Superior temporal gyrus (tissue), 1 donor: Measurements from ENCODE around the gene ITPA.
A peak's percentile ranks its signal among the peaks of the same experiment; 100 is the strongest.
"Not testable (repeated sequence)": the region's sequence is repeated elsewhere in the genome, so short reads cannot be mapped to it uniquely, and the experiment has no call there.

ENCODE experiments used
- DNase-seq: peaks from one replicate; pipeline ENCODE4 v3.0.0-alpha.2; 2016; ENCODE audit errors: extremely low spot score

Gene ITPA

DNA sequence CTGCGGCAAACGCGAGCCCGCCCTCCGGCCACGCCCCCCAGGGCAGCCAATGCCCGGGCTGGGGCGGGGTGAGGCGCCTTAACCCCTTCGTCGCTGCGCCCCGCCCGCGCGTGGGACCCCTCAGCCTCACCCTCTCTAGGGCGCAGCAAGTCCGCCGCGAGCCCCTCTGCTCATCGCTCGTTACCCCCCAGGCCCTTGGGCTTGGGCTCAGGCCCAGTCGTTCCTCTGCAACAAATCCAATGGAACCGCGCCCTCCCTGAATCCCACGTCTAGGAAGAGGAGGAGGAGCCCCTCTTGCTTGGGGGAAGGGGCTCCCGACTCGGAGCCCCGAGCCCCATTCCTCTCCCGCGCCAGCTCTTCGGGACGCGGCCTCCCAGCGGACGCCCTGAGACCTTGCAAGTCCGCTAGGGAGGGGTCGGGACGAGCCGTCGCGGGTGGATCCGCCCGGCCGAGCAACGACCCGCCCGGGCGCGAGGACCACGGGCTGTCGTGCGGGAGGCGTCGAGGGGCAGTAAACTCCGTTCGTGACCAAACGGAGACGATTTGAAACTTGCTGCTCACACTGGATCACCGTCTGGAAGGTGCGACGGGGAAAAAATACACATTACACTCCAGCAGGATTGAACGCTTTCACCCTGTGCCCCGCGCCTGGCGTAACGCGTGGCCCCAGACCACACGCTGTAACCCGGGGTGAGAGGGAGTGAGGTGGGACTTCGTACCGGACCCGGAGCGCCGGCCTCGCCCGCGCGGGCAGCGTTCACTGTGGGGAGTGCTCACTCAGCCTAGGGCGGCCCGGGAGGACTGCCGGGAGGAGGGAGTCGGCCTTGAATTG is 35.5 kb upstream of the ITPA start:
- DNase-seq: peak; percentile 82

DNA sequence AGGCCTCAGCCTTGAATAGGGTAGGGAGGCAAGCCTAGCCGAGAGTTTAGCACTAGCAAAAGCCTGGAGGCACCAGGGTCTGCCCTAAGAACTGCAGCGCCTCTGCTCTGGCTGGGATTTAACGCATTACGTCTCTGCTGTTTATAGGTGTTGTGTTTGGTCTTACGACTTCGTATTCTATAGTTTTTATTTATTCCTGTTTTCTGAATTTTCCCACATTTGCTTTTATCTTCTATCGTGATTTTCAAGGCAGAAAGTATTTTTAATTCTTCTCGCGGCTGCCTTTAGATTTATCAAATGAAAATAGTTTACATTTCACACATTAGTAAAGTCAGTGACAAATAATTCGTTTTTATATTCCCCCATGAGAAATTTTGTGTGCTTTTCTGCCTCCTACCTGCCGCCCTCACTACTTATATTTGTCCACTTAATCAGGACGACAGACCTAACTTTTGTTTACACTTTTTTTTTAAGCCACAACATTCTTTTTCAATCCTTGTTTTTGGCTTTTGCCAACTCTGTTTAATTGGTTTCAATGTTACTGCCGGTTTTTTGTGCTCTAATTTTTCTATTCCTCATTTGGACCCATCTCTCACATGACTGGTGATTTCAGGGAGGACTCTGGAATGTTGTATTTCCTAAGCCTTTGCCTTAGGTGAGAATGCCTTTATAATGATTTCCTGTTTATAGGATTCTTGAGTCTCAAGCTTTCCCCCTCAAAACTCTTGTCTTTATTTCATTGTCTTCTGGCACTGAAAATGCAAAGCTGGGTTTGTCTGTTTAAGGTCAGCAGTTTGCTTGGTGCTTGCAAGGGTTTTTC is 34.6 kb upstream of the ITPA start:
- no peak for DNase-seq

DNA sequence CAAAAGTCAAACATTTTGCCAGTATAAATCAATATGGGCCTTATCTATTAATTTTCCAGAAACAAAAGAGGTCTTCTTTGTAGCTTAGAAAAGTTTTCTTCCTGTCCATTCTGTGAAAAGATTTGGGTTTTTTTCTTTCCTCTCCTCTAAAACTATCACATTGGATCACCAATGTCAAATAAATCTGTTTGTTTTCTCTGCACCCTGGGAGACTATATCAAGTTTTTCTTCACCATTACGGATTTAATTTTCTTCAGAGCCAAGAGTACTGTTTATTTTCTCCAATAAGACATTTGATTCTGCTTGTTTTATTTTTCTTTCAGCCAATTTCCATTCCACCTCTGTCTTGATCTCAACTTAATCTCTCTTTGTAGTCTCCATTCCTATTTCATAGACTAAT is 34.0 kb upstream of the ITPA start:
- no peak for DNase-seq

DNA sequence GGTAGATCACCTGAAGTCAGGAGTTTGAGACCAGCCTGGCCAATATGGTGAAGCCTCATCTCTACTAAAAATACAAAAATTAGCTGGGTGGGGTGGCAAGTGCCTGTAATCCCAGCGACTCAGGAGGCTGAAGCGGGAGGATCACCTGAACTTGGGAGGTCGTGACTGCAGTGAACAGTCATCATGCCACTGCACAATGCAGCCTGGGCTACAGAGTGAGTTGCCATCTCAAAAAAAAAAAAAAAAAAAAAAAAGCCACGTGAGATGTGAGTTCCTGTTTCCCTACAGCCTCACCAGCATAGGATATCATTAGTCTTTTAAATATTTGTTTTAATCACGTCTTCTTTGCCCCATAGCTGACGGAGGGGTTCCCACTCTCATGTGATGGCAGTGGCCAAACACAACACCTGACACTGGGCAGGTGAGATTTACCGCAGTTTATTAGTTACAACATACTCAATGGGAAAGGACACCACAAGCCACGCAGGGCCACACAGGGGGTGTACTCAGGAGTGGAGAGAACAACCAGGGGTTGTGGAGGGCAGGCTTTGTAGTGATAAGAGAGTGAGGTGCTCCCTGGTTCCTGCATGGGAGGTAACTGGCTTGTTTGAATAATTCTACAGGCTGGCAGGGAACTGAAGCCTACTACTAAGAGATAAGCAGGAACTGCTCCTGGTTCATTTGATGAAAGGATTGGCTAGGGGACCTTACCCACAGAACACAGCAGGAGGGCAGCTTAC is 31.4 kb upstream of the ITPA start:
- no peak for DNase-seq

DNA sequence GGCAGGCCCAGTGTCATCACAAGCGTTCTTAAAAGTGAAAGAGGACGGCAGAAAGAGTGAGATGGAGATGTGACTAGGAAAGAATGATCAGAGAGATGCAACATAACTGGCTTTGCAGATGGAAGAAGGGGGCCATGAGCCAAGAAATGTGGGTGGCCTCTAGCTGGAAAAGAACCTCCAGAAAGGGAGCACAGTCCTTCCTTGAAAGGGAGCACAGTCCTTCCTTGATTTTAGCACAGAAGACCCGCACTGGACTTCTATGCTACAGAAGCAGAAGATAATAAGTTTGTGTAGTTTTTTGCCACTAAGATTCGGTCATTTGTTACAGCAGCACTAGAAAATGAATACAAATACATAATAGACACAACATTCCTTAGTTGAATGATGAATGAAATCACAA is 29.0 kb upstream of the ITPA start:
- DNase-seq: no peak

DNA sequence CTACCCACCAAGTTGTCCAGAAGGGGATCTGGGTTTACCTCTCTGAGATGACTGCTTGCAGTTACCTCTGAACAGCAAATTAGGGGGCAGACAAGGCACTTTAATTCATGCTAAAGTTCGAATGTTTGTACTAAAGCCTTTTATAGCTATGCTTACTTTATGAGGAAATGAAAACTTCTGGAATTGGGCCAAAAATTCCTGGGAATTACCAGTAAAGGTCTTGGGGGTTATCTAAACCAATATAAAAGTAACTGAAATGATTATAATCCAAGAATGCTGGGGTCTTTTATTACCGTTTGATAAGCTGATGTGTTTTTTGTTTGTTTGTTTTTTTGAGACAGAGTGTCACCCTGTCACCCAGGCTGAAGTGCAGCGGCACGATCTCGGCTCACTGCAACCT is 28.0 kb upstream of the ITPA start:
- DNase-seq: no peak

DNA sequence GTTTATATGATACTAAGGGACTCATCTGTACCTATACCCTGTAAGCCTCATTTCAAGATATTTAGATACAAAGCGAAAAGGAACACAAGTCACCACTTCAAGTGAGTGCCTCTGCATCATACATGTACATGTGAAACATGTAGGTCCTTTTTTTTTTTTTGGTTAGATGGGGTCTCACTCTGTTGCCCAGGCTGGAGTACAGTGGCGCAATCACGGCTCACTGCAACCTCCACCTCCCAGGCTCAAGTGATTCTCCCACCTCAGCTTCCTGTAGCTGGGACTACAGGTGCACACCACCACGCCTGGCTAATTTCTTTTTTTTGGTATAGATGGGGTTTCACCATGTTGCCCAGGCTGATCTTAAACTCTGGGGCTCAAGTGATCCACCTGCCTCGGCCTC is 26.9 kb upstream of the ITPA start:
- not testable (repeated sequence) for DNase-seq

DNA sequence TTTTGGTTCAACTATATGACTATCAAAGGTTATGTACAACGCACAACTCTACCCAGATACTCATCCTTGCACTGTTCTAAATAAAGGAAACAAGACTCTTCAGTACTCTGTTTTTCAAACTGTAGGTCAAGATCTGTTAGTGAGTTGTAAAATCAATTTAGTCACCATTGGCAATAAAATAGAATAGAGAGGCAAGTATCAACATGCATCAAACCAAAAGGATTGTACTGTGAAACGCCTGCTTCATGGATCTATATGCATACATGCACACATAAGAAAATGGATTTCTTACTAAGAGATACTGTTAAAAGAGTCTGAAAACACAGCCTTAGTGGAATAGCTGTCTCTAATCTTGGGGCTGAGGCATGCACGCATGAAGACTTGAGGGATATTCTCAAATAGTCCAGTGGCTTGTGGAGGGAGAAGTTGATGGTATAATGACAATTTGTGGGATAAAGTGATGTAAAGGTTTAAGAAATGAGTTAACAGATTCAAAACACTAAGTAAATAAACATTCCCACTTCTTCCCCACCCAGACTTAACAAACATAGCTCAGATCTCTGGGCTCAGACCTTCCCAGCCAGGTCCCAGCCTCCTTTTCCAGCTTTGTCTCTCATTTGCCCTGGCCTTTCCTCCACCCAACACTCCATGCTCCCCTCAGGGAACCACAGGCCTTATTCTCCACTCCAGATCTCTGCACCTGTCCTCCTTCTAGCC is 25.2 kb upstream of the ITPA start:
- no peak for DNase-seq

DNA sequence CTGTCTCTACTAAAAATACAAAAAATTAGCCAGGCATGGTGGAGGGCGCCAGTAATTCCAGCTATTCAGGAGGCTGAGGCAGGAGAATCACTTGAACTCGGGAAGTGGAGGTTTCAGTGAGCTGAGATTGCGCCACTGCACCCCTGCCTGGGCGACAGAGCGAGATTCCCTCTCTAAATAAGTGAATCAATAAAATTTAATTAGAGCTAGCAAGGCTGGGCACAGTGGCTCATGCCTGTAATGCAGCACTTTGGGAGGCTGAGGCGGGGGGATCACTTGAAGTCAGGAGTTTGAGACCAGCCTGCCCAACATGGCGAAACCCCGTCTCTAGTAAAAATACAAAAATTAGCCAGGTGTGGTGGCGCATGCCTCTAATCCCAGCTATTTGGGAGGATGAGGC is 21.4 kb upstream of the ITPA start:
- DNase-seq: not testable (repeated sequence)

DNA sequence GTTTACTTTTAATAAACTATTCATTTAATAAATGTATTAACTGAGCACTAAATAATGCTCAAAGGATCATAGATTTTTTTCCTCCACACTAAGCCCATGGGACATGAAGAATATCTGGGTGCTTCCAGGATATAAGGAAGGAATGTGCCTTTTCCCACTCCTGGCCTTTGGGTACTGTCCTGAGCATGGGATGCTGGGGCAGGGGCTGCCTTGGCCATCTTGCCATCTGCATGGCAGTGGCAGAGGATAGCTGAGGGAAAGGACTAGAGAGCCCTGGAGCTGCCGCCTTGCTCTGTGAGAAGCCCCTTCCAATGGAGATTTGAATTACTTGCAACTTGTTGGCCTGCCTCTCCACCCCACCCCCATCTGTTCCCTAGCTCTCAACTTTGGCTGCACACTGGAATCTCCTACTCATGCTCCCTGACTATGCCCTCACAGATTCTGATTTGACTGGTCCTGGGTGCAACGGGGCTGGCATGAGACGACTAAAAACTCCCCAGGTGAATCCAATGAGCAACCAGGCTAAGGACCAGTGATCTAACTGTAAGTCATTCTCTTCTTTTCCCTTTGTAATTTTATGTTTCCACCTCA is 20.4 kb upstream of the ITPA start:
- no peak for DNase-seq

DNA sequence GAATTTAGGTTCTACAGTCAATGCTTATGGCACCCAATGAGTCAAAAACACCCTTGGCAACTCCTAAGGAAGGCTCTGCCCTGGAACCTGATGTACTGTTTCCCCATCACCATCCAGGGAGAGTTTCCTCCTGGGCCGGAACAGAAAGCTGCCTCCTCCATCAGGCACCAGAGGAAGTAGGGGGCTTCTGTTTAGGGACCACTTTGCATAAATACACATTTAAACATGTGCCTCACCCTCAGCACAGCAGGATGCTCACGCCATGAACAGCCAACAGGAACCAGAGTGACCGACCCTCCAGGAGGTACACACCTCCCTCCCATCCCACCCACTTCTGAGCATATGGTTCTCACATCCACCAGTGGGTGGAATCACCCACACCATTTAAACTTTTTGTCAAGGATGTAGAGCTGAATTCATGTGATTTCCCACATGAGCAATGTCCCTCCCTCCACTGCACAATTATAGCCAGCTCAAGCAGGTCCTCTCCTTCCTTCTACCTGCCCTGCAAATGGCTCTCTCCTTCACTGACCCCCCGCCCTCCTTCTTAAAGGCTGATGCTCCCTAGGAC is 19.7 kb upstream of the ITPA start:
- DNase-seq: peak; percentile 46

DNA sequence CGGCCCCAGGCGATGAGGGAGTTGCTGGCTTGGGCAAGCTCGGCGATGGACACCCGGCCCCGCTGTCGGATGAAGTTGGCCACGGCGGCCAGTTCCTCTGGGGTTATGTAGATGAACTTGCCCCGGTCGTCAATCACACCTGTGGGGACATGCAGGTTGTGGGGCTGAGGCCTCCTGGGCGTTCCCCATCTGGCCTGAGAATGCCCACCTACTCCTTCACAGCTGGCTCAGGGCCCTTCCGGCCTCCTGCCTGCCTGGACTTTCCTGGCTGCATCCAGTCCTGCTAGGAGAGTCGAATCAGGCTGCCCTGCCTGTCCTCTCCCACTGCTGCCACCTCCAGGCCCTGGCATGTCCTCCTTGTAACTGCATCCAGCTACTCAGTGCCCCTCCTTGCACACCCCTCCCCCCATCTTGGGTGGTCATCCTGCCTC is 18.6 kb upstream of the ITPA start:
- no peak for DNase-seq

DNA sequence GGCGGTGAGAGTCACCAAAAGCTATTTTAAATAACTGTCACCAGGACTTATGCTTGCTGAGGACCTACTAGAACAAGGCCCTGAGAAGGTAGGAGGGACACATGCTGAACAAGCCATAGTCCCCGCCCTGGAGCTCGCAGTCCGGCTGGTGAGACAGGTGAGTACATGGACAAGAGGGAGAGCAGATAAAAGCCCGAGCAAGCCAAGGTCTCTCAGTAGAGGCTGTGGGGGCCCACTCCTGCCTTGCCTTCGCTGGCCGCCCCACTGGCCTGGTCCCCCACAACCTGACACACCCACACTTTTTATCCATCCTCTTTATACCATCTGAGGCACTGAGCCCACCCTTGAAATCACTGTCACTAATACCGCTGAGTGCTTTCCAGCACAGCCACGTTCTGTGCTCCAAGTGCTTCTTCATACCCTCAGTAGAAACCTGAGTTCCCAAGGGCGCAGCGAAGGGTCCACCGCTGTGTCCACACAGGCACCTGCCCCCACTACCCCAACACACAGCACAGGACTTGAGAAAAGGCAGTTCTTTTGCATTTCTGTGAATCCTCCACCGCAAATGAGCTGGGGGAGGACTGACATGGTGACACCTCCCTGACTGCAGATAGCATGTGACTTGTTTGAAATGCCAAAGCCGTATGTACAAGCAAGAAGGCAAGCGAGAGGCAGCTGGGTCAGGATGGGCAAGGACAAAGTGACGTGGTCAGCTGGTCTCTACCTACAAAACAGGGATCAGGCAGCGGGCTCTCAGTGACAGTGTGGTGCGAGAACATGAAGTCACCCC is 16.9 kb upstream of the ITPA start:
- DNase-seq: no peak

DNA sequence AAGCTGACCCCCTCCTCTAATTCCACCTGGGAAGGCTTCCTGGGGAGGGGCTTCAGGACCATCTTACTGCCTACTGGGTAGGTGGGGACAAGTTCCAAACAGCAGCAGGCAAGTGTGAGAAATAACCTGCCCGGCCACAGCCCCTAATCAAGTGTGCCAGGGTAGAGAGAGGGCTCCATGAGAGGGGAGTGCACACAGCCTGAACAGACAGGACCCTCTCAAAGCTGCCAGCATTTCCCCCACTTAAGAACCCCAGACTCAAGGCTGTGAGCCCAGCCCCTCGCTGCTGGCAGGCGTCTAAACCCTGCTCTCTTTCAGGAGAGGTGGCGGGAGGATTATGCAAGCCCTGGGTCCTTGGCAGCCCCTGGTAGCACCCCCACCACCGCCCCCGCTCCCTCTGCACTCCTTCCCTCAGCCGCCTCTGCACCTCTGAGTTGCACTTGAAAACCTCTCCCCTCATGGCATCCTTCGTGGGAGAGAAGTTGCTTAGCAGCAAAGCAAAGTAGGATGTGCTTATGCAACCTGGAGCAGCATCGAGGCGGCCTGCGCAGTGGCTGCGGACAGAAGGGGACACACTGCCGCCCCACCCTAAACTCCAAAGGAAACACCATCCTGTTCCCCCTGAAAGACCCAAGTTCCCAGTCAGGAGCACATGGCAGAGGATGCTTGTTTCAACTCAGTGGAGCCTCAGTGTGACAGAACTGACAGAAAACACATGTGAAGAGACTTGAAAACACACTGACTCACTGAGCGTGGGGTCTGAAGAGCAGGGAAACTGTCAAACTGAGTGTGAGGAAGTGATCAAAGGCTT is 15.3 kb upstream of the ITPA start:
- DNase-seq: peak; percentile 50

DNA sequence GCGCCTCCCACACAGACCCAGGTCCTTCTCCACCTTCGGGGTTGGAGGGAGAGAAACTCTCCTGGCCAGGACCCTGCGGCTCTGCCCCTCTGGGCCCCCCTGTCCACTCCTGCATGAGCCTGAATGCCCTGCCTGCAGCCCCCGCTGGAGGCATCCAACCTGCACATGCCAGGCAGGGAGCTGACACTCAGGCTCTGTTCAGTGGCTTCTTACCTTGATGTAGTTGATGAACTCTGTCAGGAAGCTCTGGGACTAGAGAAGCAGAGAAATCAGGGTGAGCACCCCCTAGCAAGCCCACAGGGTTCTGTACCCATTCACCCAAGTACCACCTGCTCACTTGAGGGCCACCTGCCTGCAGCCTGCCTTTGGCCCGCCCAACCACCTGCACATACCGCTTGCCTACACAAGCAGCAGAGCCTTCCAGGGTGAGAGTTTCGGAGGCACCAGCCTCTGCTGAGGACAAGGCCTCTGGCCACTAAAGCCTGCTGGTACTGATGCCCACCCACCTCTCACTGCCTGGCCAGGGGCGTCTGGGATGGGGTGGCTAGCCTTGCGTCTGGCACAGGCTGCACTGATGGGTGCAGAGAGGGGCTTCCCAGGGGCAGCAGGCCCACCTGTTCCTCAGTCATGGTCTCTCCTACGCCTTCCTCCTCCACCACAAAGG is 14.5 kb upstream of the ITPA start:
- DNase-seq: no peak

DNA sequence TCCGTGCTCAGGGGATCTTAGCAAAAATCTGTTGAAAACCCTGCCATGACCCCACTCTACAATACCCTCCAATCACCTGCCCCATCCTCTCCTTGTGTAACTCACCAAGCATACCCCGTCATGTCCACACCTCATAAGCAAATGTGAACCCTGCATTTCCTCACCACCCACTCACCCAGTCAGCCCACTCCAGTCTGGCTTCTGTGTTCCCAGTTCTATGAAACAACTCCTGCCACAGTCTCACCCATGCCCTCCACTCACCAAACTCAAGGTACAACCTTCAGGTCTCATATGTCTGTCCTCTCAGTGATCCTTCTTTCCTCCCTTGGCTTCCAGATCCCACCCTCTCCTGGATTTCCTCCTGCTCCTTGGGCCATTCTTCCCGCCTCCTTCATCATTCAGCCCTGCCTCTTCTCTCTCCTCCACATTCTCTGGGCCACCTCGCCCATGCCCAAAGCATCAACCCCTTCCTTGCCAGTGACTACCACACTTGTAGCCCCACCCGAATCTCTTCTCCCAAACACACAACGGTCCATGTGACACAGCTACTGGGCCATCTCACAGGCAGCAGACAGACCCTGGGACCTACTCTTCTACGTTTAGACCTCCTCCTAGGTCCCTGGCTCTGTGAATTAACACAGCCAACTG is 13.6 kb upstream of the ITPA start:
- no peak for DNase-seq

DNA sequence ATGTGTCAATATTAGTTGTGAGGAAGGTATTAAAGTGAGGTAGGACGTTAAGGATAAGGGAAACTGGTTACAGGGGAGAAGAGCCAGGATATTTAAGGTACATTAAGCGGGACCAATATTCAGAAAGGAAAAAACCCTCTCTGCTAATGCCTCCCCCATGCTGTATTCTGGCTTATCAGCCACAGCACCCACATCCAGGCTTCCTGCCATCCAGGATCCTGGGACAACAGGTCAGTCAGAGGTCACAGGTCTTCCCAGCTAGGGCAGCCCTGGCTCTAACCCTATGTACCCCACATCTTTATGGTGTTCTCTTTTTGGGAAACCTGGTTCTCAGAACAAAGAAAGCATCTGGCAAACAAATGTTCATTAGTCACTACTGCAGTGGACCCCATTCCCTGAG is 10.1 kb upstream of the ITPA start:
- no peak for DNase-seq
